NB4 (cell line): ENCODE data around the gene SESN1.

Experiments
- CTCF ChIP-seq: IDR thresholded peaks from one replicate; pipeline ENCODE4 v1.5.1; 2012; ENCODE audit warnings: low read depth, low read length
- MAX ChIP-seq: IDR thresholded peaks from 2 replicates; pipeline ENCODE4 v1.6.1; 2011; ENCODE audit warnings: low read depth, low read length

GRCh38 chr6:109071125-109071917, 23.3 kb downstream of the SESN1 start:
- TF ChIP-seq MAX (no peak), CTCF (no peak)
